ENCODE results near the gene ACTR5. TPM values are rescaled to one million over a fixed set of nuclear protein-coding genes. Genes with fewer than 3 reads are reported as not detected.

ACTR5 gene
- total and polyA plus RNA-seq, 2 of the 13 experiments (the other 11 are each of a cell fraction or from before 2014, with no cell fraction given): 19.5 to 20.5 TPM

GRCh38 chr20:38748097-38748860, at the start of gene ACTR5 (continued):
- TF ChIP-seq ZNF142 (CRISPR knock-in tag; IDR thresholded peaks at IDR 0.05) (peak; percentile 94), TOE1 (CRISPR knock-in tag; IDR thresholded peaks at IDR 0.05) (peak; percentile 83; the same call in 1 of the 2 replicates), RBAK (CRISPR knock-in tag; IDR thresholded peaks at IDR 0.05) (no peak), GABPA (IDR thresholded peaks at IDR 0.05; ENCODE audit: low read depth, low read length) (no peak), GABPA (CRISPR knock-in tag; IDR thresholded peaks at IDR 0.05; ENCODE audit: low read depth) (no peak), ETV5 (CRISPR knock-in tag; IDR thresholded peaks at IDR 0.05; ENCODE audit: borderline replicate concordance) (peak; percentile 62), NR2F2 (IDR thresholded peaks at IDR 0.05; ENCODE audit: borderline replicate concordance, low read depth) (peak; percentile 12; the same call in 1 of the 2 replicates), MLX (CRISPR knock-in tag; IDR thresholded peaks at IDR 0.05) (peak; percentile 72; the same call in 1 of the 2 replicates), SMAD9 (CRISPR knock-in tag; IDR thresholded peaks at IDR 0.05) (peak; percentile 94), MED8 (CRISPR knock-in tag; IDR thresholded peaks at IDR 0.05; ENCODE audit: insufficient replicate concordance) (peak; percentile 90), RXRB (CRISPR knock-in tag; IDR thresholded peaks at IDR 0.05; ENCODE audit: borderline replicate concordance) (no peak; the same call in 1 of the 2 replicates), HINFP (CRISPR knock-in tag; IDR thresholded peaks at IDR 0.05; ENCODE audit: low read depth) (peak; percentile 81; the same call in 1 of the 2 replicates), ZFP1 (CRISPR knock-in tag; IDR thresholded peaks at IDR 0.05) (peak; percentile 73; the same call in 1 of the 2 replicates), RFXAP (CRISPR knock-in tag; IDR thresholded peaks at IDR 0.05; ENCODE audit: borderline replicate concordance) (peak; percentile 91), SAP130 (CRISPR knock-in tag; IDR thresholded peaks at IDR 0.05; ENCODE audit: low read depth) (peak; percentile 91), ZNF75D (CRISPR knock-in tag; IDR thresholded peaks at IDR 0.05; ENCODE audit: borderline replicate concordance) (no peak)
- TF ChIP-seq, protein P1, sequence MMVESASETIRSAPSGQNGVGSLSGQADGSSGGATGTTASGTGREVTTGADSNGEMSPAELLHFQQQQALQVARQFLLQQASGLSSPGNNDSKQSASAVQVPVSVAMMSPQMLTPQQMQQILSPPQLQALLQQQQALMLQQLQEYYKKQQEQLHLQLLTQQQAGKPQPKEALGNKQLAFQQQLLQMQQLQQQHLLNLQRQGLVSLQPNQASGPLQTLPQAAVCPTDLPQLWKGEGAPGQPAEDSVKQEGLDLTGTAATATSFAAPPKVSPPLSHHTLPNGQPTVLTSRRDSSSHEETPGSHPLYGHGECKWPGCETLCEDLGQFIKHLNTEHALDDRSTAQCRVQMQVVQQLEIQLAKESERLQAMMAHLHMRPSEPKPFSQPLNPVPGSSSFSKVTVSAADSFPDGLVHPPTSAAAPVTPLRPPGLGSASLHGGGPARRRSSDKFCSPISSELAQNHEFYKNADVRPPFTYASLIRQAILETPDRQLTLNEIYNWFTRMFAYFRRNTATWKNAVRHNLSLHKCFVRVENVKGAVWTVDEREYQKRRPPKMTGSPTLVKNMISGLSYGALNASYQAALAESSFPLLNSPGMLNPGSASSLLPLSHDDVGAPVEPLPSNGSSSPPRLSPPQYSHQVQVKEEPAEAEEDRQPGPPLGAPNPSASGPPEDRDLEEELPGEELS (CRISPR knock-in tag; IDR thresholded peaks at IDR 0.05): peak; percentile 74
- TF ChIP-seq, protein P2, sequence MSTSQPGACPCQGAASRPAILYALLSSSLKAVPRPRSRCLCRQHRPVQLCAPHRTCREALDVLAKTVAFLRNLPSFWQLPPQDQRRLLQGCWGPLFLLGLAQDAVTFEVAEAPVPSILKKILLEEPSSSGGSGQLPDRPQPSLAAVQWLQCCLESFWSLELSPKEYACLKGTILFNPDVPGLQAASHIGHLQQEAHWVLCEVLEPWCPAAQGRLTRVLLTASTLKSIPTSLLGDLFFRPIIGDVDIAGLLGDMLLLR (CRISPR knock-in tag; IDR thresholded peaks at IDR 0.05): peak; percentile 100
